ENCODE results near the gene B2M. TPM values are rescaled to one million over a fixed set of nuclear protein-coding genes. Genes with fewer than 3 reads are reported as not detected.

The B2M gene
- total and polyA plus RNA-seq, 2 of the 13 experiments (the other 11 are each of a cell fraction or from before 2014, with no cell fraction given): 784 to 857 TPM

- TF ChIP-seq ZBTB14 (CRISPR knock-in tag; IDR thresholded peaks at IDR 0.05): peak; percentile 50
- TF ChIP-seq ZEB1 (IDR thresholded peaks at IDR 0.05; ENCODE audit: insufficient replicate concordance, low read depth): no peak
- TF ChIP-seq MZF1 (CRISPR knock-in tag; IDR thresholded peaks at IDR 0.05; ENCODE audit: borderline replicate concordance): no peak
- no peak for TF ChIP-seq TMF1 (CRISPR knock-in tag; IDR thresholded peaks at IDR 0.05; ENCODE audit: low read depth)
- 0 out of 2 replicates have a peak, but pooled peaks have one; percentile 79 for TF ChIP-seq SMAD1 (CRISPR knock-in tag; IDR thresholded peaks at IDR 0.05; ENCODE audit: borderline replicate concordance, low read depth)
- peak; percentile 92 for TF ChIP-seq ZNF501 (CRISPR knock-in tag; IDR thresholded peaks at IDR 0.05)
- peak; percentile 99 for TF ChIP-seq HOXA3 (CRISPR knock-in tag; IDR thresholded peaks at IDR 0.05)
- TF ChIP-seq ZNF883 (CRISPR knock-in tag; IDR thresholded peaks at IDR 0.05; ENCODE audit: not compliant biosample characterization): peak; percentile 72
- peak; percentile 92 for TF ChIP-seq DR1 (CRISPR knock-in tag; IDR thresholded peaks at IDR 0.05)
- peak; percentile 75 for TF ChIP-seq TFDP1 (CRISPR knock-in tag; IDR thresholded peaks at IDR 0.05; ENCODE audit: borderline replicate concordance)
- TF ChIP-seq ZNF253 (CRISPR knock-in tag; IDR thresholded peaks at IDR 0.05; ENCODE audit: borderline replicate concordance): no peak
- TF ChIP-seq ADNP (CRISPR knock-in tag; IDR thresholded peaks at IDR 0.05): no peak
- TF ChIP-seq, protein P1, sequence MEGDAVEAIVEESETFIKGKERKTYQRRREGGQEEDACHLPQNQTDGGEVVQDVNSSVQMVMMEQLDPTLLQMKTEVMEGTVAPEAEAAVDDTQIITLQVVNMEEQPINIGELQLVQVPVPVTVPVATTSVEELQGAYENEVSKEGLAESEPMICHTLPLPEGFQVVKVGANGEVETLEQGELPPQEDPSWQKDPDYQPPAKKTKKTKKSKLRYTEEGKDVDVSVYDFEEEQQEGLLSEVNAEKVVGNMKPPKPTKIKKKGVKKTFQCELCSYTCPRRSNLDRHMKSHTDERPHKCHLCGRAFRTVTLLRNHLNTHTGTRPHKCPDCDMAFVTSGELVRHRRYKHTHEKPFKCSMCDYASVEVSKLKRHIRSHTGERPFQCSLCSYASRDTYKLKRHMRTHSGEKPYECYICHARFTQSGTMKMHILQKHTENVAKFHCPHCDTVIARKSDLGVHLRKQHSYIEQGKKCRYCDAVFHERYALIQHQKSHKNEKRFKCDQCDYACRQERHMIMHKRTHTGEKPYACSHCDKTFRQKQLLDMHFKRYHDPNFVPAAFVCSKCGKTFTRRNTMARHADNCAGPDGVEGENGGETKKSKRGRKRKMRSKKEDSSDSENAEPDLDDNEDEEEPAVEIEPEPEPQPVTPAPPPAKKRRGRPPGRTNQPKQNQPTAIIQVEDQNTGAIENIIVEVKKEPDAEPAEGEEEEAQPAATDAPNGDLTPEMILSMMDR (CRISPR knock-in tag; IDR thresholded peaks at IDR 0.05): peak; percentile 99
- TF ChIP-seq DDIT3 (CRISPR knock-in tag; IDR thresholded peaks at IDR 0.05): no peak
- no peak for TF ChIP-seq MAFG (CRISPR knock-in tag; IDR thresholded peaks at IDR 0.05)
- TF ChIP-seq ZNF572 (CRISPR knock-in tag; IDR thresholded peaks at IDR 0.05): 0 out of 2 replicates have a peak, but pooled peaks have one; percentile 7
- peak; percentile 66 for TF ChIP-seq ZNF143 (CRISPR knock-in tag; IDR thresholded peaks at IDR 0.05)
- TF ChIP-seq KLF16 (CRISPR knock-in tag; IDR thresholded peaks at IDR 0.05): peak in 1 of 2 experiments; percentile 78; a peak in 2 of 4 replicates
- TF ChIP-seq, protein P2, sequence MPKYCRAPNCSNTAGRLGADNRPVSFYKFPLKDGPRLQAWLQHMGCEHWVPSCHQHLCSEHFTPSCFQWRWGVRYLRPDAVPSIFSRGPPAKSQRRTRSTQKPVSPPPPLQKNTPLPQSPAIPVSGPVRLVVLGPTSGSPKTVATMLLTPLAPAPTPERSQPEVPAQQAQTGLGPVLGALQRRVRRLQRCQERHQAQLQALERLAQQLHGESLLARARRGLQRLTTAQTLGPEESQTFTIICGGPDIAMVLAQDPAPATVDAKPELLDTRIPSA (CRISPR knock-in tag; IDR thresholded peaks at IDR 0.05; ENCODE audit: borderline replicate concordance): no peak
- peak; percentile 30; the same call in 1 of the 2 replicates for TF ChIP-seq ZNF556 (CRISPR knock-in tag; IDR thresholded peaks at IDR 0.05; ENCODE audit: borderline replicate concordance)
- TF ChIP-seq, protein P3, sequence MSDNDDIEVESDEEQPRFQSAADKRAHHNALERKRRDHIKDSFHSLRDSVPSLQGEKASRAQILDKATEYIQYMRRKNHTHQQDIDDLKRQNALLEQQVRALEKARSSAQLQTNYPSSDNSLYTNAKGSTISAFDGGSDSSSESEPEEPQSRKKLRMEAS (IDR thresholded peaks at IDR 0.05): peak; percentile 98
- peak; percentile 41; the same call in 1 of the 2 replicates for TF ChIP-seq ZIK1 (CRISPR knock-in tag; IDR thresholded peaks at IDR 0.05; ENCODE audit: borderline replicate concordance, low read depth)
- TF ChIP-seq MBD4 (IDR thresholded peaks at IDR 0.05; ENCODE audit: borderline replicate concordance, low read length): no peak
- TF ChIP-seq ZNF652 (CRISPR knock-in tag; IDR thresholded peaks at IDR 0.05; ENCODE audit: borderline replicate concordance, low read depth): no peak
Observed at GRCh38 chr15:44663410-44664308, 47.7 kb upstream of the B2M start, which contains the start of gene SPG11 (continued).
